Dendritic cell treated with granulocyte-macrophage colony-stimulating factor and Interleukin-4, amounts not matched to agents 40 ng/mL and 50 ng/mL, for 4 days (primary cell): ENCODE results near the gene CDC45.

Experiments used
- H3K27ac Mint-ChIP-seq: one replicate; pipeline ENCODE4 v1.8.0; 2022; ENCODE audit warnings: mild to moderate bottlenecking, mixed read lengths
- H3K27me3 Mint-ChIP-seq: one replicate; pipeline ENCODE4 v1.8.0; 2022; ENCODE audit warnings: mild to moderate bottlenecking, mixed read lengths
- H3K36me3 Mint-ChIP-seq: one replicate; pipeline ENCODE4 v1.8.0; 2022; ENCODE audit warnings: low read depth, mixed read lengths
- H3K4me1 Mint-ChIP-seq: one replicate; pipeline ENCODE4 v1.8.0; 2022; ENCODE audit warnings: low read depth, mixed read lengths
- H3K4me3 Mint-ChIP-seq: one replicate; pipeline ENCODE4 v1.8.0; 2022; ENCODE audit warnings: mild to moderate bottlenecking, moderate library complexity, mixed read lengths
- H3K9me3 Mint-ChIP-seq: one replicate; pipeline ENCODE4 v1.8.0; 2022; ENCODE audit warnings: mixed read lengths
- intact Hi-C: fragments of 100-400 bp; cut with micrococcal nuclease; formaldehyde crosslinking; loops from one replicate; pipeline ENCODE4 v1.15.0; 2022

CDC45 gene

GRCh38 chr22:19469421-19469820 is 10.3 kb upstream of the CDC45 start:
- Mint-ChIP-seq H3K27me3 (no peaks in the 10 kb centered on the region), H3K36me3 (peaks cover 99% of the 10 kb centered on the region), H3K9me3 (no peaks in the 10 kb centered on the region), H3K4me3 (no peak overlapping the region), H3K27ac (no peak overlapping the region), H3K4me1 (no peaks in the 10 kb centered on the region)
- intact Hi-C loops = no loop called here

- Mint-ChIP-seq H3K9me3 (no peaks in the 10 kb centered on the region), H3K27me3 (no peaks in the 10 kb centered on the region), H3K36me3 (peaks cover 98% of the 10 kb centered on the region), H3K4me1 (no peaks in the 10 kb centered on the region), H3K27ac (no peak overlapping the region), H3K4me3 (no peak overlapping the region)
- intact Hi-C loops = loop anchor here (10.0 kb wide), 1 partner anchor 325 kb away; the partner anchor contains the start of gene ESS2
These were observed 9.7 kb upstream of the CDC45 start for GRCh38 chr22:19470010-19470409.

- no peak overlapping the region for H3K27ac Mint-ChIP-seq
- intact Hi-C loops = loop anchor here (10.0 kb wide), 1 partner anchor 327 kb away; the partner anchor contains the start of gene ESS2
- H3K9me3 Mint-ChIP-seq = no peaks in the 10 kb centered on the region
- no peak overlapping the region for H3K4me3 Mint-ChIP-seq
- no peaks in the 10 kb centered on the region for H3K27me3 Mint-ChIP-seq
- H3K4me1 Mint-ChIP-seq = peaks cover 5% of the 10 kb centered on the region
- H3K36me3 Mint-ChIP-seq = peaks cover 95% of the 10 kb centered on the region
These were observed 8.1 kb upstream of the CDC45 start for GRCh38 chr22:19471572-19471971.

- H3K4me3 Mint-ChIP-seq = no peak overlapping the region
- H3K36me3 Mint-ChIP-seq = peaks cover 88% of the 10 kb centered on the region
- intact Hi-C loops = loop anchor here (10.0 kb wide), 1 partner anchor 327 kb away; the partner anchor contains the start of gene ESS2
- H3K27ac Mint-ChIP-seq = peak overlapping the region; percentile 17
- H3K27me3 Mint-ChIP-seq = no peaks in the 10 kb centered on the region
- no peaks in the 10 kb centered on the region for H3K9me3 Mint-ChIP-seq
- H3K4me1 Mint-ChIP-seq = peaks cover 7% of the 10 kb centered on the region
These were observed 7.5 kb upstream of the CDC45 start for GRCh38 chr22:19472233-19472632.

- no peak overlapping the region for H3K4me3 Mint-ChIP-seq
- intact Hi-C loops = loop anchor here (10.0 kb wide), 1 partner anchor 329 kb away; the partner anchor contains the start of gene ESS2
- no peak overlapping the region for H3K27ac Mint-ChIP-seq
- H3K4me1 Mint-ChIP-seq = peaks cover 18% of the 10 kb centered on the region
- H3K36me3 Mint-ChIP-seq = peaks cover 78% of the 10 kb centered on the region
- H3K27me3 Mint-ChIP-seq = no peaks in the 10 kb centered on the region
- no peaks in the 10 kb centered on the region for H3K9me3 Mint-ChIP-seq
These were observed 6.1 kb upstream of the CDC45 start for GRCh38 chr22:19473578-19473977.

GRCh38 chr22:19476023-19476422 is 3.7 kb upstream of the CDC45 start:
- Mint-ChIP-seq H3K27me3 (no peaks in the 10 kb centered on the region), H3K36me3 (peaks cover 62% of the 10 kb centered on the region), H3K9me3 (no peaks in the 10 kb centered on the region), H3K27ac (no peak overlapping the region), H3K4me1 (peaks cover 28% of the 10 kb centered on the region), H3K4me3 (no peak overlapping the region)
- intact Hi-C loops = loop anchor here (10.0 kb wide), 1 partner anchor 331 kb away; the partner anchor contains the start of gene ESS2

GRCh38 chr22:19477321-19478044 is 2.2 kb upstream of the CDC45 start:
- peaks cover 28% of the 10 kb centered on the region for H3K4me1 Mint-ChIP-seq
- H3K36me3 Mint-ChIP-seq = peaks cover 47% of the 10 kb centered on the region
- no peaks in the 10 kb centered on the region for H3K27me3 Mint-ChIP-seq
- H3K4me3 Mint-ChIP-seq = peak overlapping the region; percentile 88
- intact Hi-C loops = loop anchor here (2.0 to 10.0 kb wide), 2 partner anchors 299 to 333 kb away; partner anchors contain the start of genes ESS2 and SLC25A1
- peak overlapping the region; percentile 97 for H3K27ac Mint-ChIP-seq
- H3K9me3 Mint-ChIP-seq = no peaks in the 10 kb centered on the region

GRCh38 chr22:19478045-19478900 is 1.4 kb upstream of the CDC45 start:
- Mint-ChIP-seq H3K4me1 (peaks cover 28% of the 10 kb centered on the region), H3K9me3 (no peaks in the 10 kb centered on the region)
- intact Hi-C loops = loop anchor here (2.0 to 10.0 kb wide), 2 partner anchors 299 to 333 kb away; partner anchors contain the start of genes ESS2 and SLC25A1

GRCh38 chr22:19478901-19479354 is 792 bp upstream of the CDC45 start, which contains the start of gene UFD1:
TSS of gene UFD1 (minus strand) at chr22:19479193. CDS start at chr22:19479085, 108 bp downstream.
- Mint-ChIP-seq H3K9me3 (no peaks in the 10 kb centered on the region), H3K4me1 (peaks cover 31% of the 10 kb centered on the region), H3K4me3 (peak within 1 kb of the TSS; percentile 88), H3K27ac (peak within 1 kb of the TSS; percentile 97), H3K27me3 (no peaks in the 10 kb centered on the region), H3K36me3 (peaks cover 33% of the 10 kb centered on the region)
- intact Hi-C loops = loop anchor here (1.0 to 10.0 kb wide), 5 partner anchors 32 to 334 kb away; partner anchors contain the start of genes C22orf39, CLTCL1, ESS2 and MRPL40

More at GRCh38 chr22:19478045-19478900, 1.4 kb upstream of the CDC45 start:
- peak overlapping the region; percentile 88 for H3K4me3 Mint-ChIP-seq
- no peaks in the 10 kb centered on the region for H3K27me3 Mint-ChIP-seq
- peaks cover 39% of the 10 kb centered on the region for H3K36me3 Mint-ChIP-seq
- H3K27ac Mint-ChIP-seq = peak overlapping the region; percentile 97

GRCh38 chr22:19480173-19480568 is 451 bp downstream of the CDC45 start:
- Mint-ChIP-seq H3K4me1 (peaks cover 33% of the 10 kb centered on the region), H3K9me3 (no peaks in the 10 kb centered on the region), H3K4me3 (peak overlapping the region; percentile 88), H3K27me3 (no peaks in the 10 kb centered on the region), H3K27ac (peak overlapping the region; percentile 97), H3K36me3 (peaks cover 22% of the 10 kb centered on the region)
- intact Hi-C loops = no loop called here

- intact Hi-C loops = no loop called here
- Mint-ChIP-seq H3K27ac (no peak overlapping the region), H3K4me3 (no peak overlapping the region), H3K9me3 (no peaks in the 10 kb centered on the region), H3K36me3 (peaks cover 16% of the 10 kb centered on the region), H3K4me1 (peaks cover 32% of the 10 kb centered on the region), H3K27me3 (no peaks in the 10 kb centered on the region)
These were observed 1.1 kb downstream of the CDC45 start for GRCh38 chr22:19480789-19481188.

- H3K27me3 Mint-ChIP-seq = no peaks in the 10 kb centered on the region
- peaks cover 12% of the 10 kb centered on the region for H3K36me3 Mint-ChIP-seq
- H3K27ac Mint-ChIP-seq = no peak overlapping the region
- intact Hi-C loops = no loop called here
- H3K9me3 Mint-ChIP-seq = no peaks in the 10 kb centered on the region
- peaks cover 25% of the 10 kb centered on the region for H3K4me1 Mint-ChIP-seq
- no peak overlapping the region for H3K4me3 Mint-ChIP-seq
These were observed 2.6 kb downstream of the CDC45 start for GRCh38 chr22:19482297-19482696.

GRCh38 chr22:19483481-19484244 is 3.9 kb downstream of the CDC45 start:
- Mint-ChIP-seq H3K4me3 (no peak overlapping the region), H3K4me1 (peaks cover 15% of the 10 kb centered on the region), H3K27me3 (no peaks in the 10 kb centered on the region), H3K36me3 (peaks cover 7% of the 10 kb centered on the region), H3K27ac (no peak overlapping the region), H3K9me3 (no peaks in the 10 kb centered on the region)
- intact Hi-C loops = no loop called here
